Activated CD4-positive, alpha-beta T cell treated with anti-CD3 and anti-CD28 coated beads for 1 hour (primary cell): ENCODE measurements around the gene P4HB.

Source experiments
- DNase-seq: peaks from one replicate; pipeline ENCODE4 v3.0.0-alpha.2; 2020

P4HB gene

DNA sequence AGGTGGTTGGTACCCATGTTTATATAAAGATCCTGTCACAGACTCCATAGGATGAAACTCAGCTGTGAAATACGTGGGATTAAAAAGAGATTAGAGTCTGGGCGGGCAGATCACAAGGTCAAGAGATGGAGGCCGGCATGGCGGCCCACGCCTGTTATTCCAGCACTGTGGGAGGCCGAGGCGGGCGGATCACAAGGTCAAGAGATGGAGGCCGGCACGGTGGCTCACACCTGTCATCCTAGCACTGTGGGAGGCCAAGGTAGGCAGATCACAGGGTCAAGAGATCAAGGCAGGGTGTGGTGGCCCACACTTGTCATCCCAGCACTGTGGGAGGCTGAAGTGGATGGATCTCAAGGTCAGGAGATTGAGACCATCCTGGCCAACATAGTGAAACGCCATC lies 35.1 kb upstream of the P4HB start:
- DNase-seq = no peak

DNA sequence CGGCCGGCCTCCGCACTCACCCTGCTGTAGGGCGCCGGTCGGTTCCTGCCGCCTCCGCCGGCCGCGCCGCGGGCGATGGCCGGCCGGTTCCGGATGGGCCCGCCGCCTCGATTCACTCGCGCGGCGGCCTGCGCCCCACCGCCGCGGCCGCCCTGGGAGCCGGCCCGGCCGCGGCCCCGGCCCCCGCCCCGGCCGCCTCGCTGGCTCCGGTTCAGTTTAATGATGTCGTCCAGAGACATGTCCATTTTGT lies 30.9 kb upstream of the P4HB start:
- DNase-seq = no peak

DNA sequence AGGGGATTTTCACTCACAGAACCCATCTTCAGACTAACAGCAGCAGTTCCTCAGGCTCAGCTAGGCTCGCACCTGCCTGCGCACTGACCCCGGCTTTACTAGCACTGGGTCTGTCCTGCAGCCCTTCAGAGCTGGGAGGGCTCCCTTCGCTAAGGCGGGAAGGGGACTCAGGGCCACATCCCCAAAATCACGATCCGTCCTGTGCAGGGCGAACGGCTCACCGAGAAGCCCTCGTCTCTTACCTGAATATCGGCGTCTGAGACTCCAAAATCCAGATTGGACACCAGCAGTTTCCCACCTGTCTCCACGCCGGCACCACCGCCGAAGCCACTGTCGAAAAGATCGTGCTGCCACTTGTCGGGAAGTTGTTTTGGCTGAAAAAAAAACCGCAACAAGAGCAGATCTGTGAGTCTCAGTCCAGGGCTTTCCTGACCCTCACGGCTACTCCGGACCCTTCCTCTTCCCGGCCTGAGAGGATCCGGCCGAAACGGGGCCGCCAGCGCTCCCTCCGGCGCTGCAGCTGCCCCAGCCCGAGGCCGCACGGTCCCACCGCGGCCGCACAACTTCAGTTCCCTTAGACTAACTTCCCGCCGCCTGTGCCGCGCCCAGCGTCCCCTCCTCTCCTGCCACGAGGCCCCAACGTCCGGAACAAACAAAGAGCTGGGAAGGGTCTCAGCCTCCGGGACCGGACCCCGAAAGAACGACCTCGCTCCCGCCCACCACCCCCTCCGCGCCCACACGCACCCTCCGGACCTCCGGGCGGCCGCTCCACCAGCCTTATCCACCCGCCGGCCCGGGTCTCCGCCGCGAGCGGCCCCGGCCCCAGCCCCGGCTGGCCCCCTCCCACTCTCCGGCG lies 30.3 kb upstream of the P4HB start:
- DNase-seq = no peak

DNA sequence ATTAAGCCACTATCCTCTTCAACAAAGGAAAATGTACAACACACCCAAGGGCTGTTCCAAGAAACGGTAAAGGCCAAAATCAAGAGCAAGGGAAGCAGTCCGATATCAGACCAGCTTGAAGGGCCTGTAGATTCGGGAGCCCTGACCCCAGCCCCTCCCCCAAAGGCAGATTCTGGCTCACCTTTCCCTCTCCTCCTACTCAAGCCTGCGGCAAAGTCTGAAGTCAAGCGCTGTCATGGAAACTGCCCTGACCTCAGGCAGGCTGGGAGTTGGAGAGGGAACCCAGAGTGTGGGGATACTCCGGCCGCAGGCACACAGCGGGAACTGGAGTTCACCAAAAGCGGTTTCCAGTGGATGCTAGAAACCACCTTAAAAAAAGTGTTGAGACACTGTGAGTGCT lies 29.3 kb upstream of the P4HB start:
- no peak for DNase-seq

DNA sequence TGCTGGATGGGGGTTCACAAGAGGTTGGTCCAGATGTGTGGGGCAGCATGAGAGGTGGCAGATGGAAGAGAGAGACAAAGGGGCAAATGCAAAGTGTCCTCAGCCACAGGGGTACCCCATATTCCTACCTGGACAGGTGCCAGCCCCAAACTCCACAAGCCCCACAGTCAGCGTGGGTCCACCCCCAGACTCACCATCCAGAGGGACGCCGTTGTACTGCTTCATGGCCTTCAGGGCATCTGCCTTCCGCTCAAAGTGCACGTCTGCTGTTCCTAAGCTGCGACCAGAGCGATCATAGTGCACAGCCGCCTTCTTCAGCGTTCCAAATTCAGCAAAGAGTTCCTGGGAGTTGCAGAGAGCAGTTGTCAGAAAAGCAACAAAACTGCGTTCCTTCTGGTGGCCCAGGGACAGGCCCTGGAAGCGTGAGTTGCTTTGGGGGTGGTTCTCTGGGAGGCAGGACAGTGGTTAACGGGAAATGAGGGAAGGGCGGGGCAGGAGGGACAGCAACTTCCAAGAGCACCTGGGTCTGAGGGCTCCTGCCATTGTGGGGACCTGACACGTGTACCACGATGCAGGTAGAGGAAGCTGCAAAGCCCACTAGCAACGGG lies 28.8 kb upstream of the P4HB start:
- DNase-seq = no peak

DNA sequence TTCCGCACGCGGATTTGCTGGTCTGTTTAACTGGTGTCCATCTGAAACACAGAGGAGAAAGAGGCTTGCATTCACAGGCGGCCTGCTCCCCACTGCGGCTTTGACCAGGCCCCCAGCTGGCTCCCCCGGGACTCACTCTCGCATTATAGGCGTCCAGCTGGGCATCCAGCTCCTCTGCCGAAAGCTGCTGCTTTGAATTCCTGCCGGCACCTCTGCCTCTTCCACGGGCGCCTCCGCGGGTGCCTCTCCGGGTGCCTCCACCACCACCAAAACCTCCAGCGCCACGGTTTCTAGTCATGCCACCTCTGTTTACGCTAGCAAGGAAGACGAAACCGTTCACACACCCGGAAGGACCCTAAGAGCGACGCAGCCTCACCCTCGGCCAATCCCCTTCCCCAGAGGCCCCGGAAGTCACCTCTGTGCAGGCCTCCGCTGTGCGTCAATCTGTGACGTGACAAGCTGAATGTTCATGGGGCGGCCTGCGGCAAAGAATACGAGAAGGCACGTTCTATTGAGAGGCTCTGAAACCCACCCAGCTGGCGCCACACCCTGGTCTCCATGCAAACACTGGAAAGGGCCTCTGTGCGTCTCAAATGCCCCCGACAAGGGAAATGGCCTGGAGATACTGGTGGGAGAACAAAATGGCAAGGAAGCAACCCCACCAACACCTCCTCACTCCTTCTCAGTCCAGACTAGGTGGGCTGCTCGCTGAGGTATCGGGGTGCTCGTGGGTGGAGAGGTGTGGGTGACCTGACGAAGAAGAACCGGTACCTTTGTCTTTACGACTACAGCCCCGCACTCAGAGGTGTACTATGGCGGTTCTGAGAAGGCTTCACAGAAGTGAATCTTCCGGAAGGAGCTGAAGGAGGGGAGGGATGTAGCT lies 28.0 kb upstream of the P4HB start:
- DNase-seq = no peak

DNA sequence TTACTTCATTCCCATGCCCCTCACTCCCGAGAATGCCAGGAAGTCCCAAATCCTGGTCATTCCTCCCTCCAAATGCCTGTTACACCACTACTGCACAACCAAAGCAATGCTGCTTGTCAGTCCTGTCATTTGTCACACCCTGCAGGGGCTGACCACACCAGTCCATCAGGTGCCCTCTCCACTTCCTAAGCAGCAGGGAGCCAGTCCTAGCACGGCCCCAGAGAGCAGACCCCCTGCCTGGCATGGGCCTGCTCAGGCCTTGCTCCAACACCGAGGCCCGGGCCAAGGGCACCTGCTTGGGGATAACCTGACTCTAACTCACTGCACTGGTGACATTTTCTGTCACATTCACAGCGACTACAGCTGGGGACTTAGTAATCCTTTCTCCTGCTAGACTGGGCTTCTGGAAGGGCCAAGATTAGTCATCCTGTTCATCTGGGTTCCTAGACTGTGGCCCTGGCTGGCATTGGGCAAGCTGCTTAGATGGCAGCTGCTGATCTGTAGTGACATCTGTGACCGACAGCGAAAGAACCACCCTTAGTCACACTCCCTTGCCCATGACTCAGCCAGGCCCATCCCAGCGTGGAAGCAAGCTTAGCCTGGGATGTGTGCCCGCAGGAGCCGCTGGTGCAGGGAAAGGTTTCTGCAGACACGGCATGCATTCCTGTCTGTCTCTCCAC lies 25.7 kb upstream of the P4HB start:
- no peak for DNase-seq

DNA sequence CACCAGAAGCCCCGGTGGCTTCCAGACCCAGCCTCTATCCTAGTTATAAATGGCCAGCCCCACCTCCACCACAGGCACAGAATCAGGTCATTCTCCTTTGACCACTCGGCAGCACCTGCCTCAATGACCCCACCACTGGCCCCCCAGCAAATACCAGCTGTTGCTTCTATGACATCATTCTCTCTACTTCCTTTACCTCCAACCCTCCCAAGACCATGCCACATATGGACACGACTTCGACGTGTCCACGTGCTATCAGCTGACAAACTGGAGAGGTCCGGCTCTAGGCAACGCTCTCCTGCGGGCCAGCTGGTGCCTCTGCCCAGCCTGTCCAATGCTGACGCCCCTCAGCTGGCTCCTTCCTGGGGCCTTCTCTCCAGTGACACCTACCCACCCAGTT lies 25.1 kb upstream of the P4HB start:
- DNase-seq = no peak

DNA sequence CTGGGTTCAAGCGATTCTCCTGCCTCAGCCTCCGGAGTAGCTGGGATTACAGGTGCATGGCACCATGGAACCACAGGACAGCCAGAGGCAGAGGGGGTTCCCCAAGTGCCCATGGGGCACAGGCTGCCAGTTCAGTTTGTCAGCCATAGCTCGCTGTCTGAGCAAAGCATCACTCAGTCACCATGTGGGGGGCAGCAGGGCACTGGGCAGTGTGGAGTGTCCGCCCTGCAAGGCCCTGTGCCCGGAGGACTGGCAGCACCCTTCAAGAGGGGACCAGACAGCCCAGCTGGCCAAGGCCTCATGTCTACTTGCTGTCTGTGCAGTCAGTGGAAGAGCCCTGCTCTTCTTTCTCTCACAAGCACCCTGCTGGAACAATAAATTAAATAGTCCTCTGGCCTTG lies 24.6 kb upstream of the P4HB start:
- DNase-seq = no peak

DNA sequence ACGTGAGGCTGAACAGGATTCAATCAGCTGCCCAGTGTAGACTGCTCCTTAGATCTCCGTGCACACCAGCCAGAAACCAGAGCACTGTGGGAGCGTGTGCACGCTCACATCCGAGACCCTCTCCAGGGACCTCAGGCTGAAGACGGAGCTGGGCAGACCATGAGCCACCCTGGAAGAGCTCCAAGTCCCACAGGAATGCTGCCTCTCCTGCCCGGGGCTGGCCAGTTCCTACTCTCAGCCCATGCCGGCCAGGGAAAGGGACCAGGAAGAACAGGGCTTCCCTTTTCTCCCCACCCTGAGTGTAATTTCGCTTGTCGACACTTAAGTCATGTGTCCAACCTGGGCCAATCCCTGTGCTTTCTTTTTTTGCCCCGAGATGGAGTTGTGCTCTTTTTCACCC lies 24.2 kb upstream of the P4HB start:
- DNase-seq = no peak

DNA sequence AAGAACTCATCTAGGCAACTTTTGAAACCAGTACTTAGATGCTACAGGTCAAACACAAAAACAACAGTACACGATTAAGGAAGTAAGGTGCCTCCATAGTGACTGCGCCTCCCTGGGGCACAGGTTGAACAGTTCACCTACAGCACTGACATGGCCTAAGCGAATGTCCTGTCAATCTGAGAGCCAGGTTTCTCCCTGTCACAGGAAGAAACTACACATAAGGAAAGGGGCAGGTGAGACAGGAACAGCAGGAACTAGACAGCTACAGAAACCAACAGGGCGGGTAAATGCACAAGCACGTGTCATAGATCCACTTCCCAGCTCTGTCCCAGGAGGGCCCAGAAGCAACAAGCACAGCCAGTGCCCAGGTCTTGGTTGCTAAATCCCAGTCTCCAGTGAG lies 18.8 kb upstream of the P4HB start:
- DNase-seq = no peak

DNA sequence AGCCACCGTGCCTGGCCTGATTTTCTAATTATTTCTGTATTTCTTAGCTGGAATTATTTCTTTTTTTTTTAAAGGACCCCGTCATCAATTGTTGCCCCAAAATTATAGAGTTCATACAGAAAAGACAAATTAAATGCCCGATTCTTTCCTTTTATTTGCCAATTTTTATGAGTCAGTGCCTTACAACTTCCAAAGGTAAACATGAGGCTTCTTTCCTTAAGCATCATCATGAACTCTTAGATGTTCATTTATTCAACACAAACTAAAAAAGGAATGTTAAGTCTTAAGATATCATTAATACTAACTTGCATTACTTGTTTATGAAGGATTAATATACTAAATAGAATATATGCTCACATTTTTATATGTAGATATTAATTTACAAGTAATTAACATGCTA lies 18.0 kb upstream of the P4HB start:
- no peak for DNase-seq

DNA sequence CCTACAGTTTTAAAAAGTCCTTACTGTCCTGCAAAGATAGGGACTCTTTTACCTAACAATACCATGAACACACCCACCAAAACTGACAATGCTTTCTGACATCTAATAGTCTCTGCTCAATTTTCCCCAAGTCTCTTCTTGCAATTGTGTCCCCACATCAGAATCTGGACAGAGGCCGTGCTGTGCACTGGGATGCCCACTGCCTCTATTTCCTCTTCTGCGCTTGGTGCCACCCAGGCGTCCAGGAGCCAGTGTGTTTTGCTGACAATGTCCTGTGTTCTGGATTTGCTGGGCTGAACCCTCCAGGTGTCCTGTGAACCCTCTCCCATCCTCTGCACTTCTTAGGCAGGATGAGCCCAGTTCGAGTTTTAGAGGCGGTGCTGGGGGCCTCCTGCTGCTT lies 17.2 kb upstream of the P4HB start:
- no peak for DNase-seq

DNA sequence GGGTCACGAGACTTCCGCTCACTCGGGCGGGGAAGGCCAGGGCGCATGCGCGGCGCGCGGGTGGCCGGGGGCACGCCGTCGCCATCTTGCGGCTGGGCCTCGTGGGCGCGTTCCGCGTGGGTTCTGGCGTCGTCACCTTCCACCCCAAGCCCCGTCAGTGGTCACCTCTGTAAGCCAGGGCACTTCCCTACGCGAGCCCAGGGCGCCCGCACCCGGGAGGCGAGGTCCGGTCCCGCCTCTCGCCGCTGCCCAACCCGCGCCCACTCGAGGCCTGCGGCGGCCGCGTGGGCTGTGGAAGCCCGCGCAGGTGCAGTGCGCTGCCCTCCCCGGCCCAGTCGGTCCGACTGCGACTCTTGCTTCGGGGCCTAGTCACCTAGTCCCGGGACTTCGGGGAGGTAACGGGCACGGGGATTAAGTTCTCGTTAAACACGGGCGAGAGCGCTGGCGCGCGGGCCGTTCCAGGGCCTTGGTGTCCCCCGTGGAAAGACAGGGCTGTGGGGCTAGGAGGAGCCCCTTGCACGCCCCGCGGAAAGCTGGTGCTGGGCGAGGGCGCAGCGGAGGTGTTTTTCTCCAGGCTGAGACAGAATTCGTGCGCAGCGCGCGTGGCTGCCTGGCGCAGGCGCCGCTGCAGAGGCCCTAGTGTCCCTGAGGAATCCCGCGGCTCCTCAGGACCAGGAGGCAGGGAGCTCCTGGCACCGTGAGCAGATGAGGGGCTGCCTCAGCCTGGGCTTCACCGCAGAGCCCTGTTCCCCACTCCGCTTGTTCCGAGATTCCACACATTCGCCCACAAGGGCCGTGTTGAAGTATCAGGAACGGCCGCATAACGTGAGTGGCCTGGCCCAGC lies 11.3 kb upstream of the P4HB start:
- peak; percentile 95 for DNase-seq

DNA sequence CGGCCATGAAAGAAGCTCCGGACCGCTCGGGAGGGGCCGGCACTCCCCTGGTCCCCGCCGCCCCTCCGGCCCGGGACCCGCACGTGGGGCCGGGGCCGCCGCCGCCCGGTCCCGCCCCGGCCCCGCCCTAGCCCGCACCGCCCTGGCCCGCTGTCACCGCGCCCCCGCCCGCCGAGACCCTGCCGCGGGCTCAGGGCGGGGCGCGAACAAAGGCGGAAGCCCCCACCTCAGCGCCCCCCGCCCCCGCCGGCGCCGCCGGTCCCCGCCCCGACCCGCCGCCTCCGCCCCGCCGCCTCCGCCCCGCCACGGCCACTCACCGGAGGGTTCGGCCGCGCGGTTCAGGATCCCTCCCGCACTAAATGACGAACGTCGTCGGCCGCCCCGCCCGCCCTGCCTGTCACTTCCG lies 10.6 kb upstream of the P4HB start, which contains the start of gene ARHGDIA:
Gene ARHGDIA (minus strand): TSS at position 357 of the 406 bp plus-strand sequence. CDS start 1,407 bp downstream, outside the sequence.
- no peak for DNase-seq

DNA sequence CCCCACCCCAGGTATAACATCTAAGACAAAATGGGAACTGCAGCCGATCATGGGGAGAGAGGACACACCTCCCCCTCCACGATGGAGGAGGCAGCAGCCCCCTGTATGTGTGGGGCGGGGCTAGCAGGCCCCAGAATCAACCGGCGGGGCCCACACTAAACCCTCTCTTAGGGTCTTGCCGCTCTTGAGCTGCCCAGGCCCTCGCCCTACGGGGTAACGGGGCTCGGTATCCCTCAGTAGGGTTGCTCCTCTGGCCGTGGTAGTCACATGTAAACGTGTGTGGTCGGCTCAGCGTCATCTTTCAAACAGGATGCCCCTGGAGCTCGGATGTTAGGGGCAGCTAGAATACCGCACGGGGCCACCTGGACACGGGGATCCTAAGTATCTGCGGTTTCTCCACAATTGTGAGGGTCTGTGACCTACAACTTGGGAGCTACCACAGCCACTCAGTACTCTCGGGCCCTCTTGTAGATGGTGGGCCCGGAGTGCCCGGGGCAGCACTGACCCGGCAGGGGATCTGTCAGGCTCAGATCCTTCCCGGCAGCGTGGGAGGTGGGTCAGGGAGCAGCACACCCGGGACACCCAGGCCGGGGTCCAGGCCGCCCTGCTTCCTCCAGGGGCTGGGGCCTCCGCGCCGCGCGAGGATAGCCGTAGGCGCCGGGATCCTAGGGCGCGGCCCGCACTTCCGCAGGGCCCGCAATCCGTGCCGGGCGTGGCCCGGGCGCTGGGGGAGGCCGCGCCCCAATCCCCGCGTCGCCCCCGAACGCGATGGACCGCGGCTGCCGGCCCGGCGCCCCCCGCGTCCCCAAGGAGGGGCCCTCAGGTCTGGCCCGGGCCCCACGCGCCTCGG lies 10.0 kb upstream of the P4HB start:
- DNase-seq = peak; percentile 16

DNA sequence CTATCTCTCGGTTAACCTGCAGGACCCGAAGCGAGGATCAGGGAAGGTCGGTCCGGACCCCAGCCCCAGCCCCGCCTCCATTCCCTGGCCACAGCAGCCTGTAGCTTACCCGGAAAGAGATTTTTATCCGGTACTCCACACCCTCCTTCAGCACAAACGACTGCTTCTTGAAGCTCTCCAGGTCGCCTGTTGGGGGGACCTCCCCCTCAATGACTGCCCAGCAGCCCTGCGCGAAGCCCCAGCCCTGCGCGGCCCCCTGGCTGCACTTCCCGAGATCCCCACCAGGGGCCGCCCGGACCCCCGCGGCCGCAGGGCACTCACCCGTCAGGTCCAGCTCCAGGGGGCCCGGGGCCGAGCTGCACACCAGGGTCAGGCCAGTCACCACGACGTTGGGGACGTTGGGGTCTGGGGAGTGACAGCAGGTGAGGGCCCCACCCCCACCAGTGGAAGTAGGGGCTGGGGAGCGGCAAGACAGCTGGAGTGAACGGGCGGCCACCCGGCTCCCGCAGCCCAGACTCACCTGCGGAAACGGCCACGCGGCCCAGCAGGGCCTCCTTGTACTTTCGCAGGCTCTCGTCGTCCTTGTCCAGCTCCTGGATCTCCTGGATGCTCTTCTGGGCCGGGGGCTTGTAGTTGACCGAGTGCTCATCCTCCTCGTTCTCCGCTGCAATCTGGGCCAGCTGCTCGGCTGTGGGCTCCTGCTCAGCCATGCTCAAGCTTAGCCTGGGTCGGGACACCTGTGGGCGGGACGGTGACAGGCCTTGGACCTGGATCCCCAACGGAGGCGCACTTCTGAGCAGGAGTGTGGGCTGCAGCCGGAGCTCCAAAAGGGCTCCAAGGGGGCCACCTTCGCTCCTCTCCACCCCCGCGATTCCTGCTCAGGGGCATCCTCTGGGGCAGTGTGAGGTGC lies 9.1 kb upstream of the P4HB start:
- DNase-seq = peak; percentile 28

DNA sequence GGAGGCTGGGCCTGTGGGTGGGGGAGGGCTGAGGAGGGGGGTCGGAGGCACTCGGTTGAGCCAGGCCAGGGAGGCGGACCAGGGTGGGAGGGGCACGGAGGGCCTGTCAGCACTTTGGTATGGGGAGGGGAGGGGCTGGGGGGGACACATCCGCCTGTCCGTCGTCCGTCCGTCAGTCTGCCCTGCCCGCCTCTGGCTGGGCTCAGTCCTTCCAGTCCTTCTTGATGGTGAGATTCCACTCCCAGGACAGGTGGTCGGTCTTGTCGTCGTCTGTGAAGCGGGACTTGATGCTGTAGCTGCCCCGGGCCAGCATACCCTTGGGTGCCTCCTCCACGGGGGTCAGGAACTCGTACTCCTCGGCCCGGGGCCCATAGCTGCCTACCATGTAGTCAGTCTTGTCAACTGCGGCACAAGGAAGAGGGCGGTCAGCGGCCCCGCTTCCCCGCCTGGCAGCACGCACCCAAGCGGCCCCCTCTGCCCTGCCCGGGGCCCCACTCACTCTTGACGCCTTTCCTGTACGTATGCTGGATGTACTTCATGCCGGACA lies 8.4 kb upstream of the P4HB start:
- DNase-seq = no peak

DNA sequence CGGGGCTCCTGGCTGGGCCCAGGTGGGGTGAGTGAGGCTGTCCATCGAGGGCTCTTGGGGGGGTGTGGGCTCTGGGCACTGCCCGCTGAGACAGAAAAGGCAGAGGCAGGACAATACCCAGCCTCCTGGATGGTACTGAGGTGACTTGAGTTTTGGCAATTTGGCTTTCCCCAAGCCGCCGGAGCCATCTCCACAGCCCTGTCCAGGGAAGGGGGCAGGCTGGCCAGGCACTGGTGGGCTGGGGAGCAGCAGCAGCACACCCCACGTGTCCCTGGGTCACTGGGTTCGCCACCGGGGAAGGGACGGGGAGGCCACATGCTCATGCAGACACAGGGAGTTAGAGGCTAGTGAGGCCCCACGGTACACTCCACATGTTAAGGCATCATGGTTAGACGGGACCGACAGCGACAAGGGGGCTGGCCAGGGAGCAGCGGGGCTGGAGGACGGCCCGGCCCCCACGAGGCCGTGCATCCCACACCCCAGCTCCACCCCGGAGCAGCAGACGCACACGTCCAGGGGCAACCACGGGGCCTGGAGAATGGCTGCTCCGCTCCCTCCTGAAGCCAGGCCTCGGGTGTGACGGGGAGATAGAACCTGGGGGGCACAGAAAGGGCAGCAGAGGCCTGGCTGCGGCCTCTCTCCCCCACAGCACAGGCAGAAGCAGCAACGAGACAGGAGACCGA lies 7.8 kb upstream of the P4HB start:
- DNase-seq = no peak
